GM10266 (cell line): ENCODE measurements around the gene EEF1AKMT2.
"Not testable (repeated sequence)": the region's sequence is repeated elsewhere in the genome, so short reads cannot be mapped to it uniquely, and the experiment has no call there.

Experiments
- DNase-seq: peaks from one replicate; pipeline ENCODE4 v3.0.0; 2012; ENCODE audit errors: extremely low spot score
- TF ChIP-seq, protein P1 (sequence below): IDR thresholded peaks from 2 replicates; pipeline ENCODE4 v1.5.1; 2012; ENCODE audit warnings: mild to moderate bottlenecking, low read depth; ENCODE audit not compliant: control insufficient read depth, insufficient read depth; ENCODE audit errors: missing control alignments

Gene EEF1AKMT2

DNA sequence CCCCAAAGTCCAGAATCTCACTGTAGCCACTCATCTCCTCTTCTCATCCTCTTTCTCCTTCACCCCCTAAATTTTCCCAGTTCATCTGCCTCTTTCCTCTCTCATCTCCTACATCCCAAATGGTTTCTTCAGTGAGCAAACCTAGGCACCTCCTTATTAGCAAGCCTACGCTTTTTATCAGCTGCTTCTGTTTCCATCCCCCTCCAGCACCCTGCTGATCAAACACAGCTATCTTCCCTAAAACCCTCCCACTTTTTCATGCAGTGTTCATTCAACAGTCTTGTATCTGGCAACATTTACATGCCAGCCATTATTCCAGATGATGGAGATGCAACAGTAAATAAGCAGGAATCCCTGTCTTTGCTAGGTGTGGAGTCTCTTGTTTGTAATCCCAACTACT is 6.7 kb upstream of the EEF1AKMT2 start:
- TF ChIP-seq, protein P1, sequence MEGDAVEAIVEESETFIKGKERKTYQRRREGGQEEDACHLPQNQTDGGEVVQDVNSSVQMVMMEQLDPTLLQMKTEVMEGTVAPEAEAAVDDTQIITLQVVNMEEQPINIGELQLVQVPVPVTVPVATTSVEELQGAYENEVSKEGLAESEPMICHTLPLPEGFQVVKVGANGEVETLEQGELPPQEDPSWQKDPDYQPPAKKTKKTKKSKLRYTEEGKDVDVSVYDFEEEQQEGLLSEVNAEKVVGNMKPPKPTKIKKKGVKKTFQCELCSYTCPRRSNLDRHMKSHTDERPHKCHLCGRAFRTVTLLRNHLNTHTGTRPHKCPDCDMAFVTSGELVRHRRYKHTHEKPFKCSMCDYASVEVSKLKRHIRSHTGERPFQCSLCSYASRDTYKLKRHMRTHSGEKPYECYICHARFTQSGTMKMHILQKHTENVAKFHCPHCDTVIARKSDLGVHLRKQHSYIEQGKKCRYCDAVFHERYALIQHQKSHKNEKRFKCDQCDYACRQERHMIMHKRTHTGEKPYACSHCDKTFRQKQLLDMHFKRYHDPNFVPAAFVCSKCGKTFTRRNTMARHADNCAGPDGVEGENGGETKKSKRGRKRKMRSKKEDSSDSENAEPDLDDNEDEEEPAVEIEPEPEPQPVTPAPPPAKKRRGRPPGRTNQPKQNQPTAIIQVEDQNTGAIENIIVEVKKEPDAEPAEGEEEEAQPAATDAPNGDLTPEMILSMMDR = no peak
- DNase-seq = no peak

DNA sequence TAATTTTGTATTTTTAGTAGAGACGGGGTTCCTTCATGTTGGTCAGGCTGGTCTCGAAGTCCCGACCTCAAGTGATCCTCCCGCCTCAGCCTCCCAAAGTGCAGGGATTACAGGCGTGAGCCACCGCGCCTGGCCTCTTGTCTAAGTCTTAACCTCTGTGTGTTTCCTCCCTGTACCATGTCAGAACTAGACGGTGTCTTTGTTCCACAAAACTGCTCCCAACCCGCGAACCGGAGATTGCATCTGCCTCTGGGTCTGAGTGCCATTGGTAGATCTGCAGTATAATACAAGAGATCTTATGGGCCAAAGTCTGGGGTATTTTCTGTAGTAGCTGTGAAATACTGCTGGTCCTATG is 1.3 kb upstream of the EEF1AKMT2 start:
- TF ChIP-seq, protein P1 = no peak

GRCh38 chr10:124782900-124783299 is 8.8 kb downstream of the EEF1AKMT2 start:
- not testable (repeated sequence) for DNase-seq

More for the DNA sequence above, 1.3 kb upstream of the EEF1AKMT2 start:
- DNase-seq = no peak

DNA sequence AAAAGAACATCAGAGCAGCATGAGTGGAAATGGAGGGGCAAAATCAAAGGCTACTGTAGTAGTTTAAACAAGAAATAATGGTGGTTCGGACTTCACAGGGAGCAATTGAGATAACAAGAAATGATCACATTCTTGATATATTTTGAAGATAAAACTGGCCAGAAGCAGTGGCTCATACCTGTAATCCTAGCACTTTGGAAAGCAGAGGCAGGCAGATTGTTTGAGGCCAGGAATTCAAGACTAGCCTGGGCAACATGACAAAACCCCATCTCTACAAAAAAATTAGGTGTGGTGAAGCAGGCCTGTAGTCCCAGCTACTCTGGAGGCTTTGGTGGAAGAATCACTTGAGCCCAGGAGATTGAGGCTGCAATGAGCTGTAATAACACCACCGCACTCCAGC is 22.9 kb downstream of the EEF1AKMT2 start:
- TF ChIP-seq, protein P1 = no peak
- DNase-seq = no peak

GRCh38 chr10:124765256-124765655 is 26.4 kb downstream of the EEF1AKMT2 start:
- TF ChIP-seq, protein P1 = no peak

GRCh38 chr10:124763267-124763666 is 28.4 kb downstream of the EEF1AKMT2 start:
- DNase-seq = no peak
- TF ChIP-seq, protein P1 = no peak

More at GRCh38 chr10:124765256-124765655, 26.4 kb downstream of the EEF1AKMT2 start:
- DNase-seq = no peak

- DNase-seq = no peak
- TF ChIP-seq, protein P1 = no peak
Measured at GRCh38 chr10:124762281-124762680, 29.4 kb downstream of the EEF1AKMT2 start.
